ENCODE measurements around the gene PLCE1. TPM values are rescaled to one million over a fixed set of nuclear protein-coding genes. Genes with fewer than 3 reads are reported as not detected.

PLCE1 gene
- total RNA-seq, 1 experiment from 2014 or later: 0.13 TPM

DNA sequence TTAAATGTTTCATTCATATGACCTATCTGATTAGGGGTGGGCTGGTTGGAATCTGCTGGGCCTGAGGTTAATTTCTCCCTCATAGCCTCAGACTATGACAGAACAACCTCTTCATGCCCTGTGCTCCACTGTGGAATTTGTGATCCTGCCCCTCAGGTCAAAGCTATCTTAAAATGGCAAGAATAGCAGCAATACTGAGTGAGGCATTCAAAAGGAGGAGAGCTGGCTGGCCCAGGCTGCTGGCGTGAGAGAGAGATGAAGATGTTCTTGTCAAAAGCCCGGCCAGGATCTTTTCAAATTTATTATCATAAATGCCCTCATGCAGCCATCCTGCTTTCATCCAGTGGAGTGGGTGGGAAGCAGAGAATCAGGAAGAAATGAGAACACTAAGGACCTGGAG is 41.8 kb upstream of the PLCE1 start:
- Histone ChIP-seq H3K4ac (ENCODE audit: low read depth, low read length) (no peak overlapping the region), H3T11ph (ENCODE audit: low read length) (no peak overlapping the region), H2BK5ac (ENCODE audit: insufficient read length, low read length) (no peak overlapping the region), H3K23me2 (ENCODE audit: insufficient read length, low read depth, low read length, poor library complexity, severe bottlenecking) (no peaks in the 10 kb centered on the region), H2BK20ac (ENCODE audit: low read depth, low read length, poor library complexity, severe bottlenecking) (no peak overlapping the region), H3K4me2 (ENCODE audit: insufficient read depth, insufficient read length, low read length) (no peak overlapping the region), H3K14ac (ENCODE audit: insufficient read depth, low read length) (no peak overlapping the region), H3K79me2 (ENCODE audit: insufficient read depth, low read length) (no peaks in the 10 kb centered on the region), H3K27ac (ENCODE audit: insufficient read length, low read depth, low read length) (no peak overlapping the region), H2BK15ac (ENCODE audit: low read depth, low read length) (no peak overlapping the region), H4K91ac (ENCODE audit: insufficient read length, low read depth, low read length) (no peak overlapping the region), H2BK12ac (ENCODE audit: insufficient read length, low read depth, low read length) (no peak overlapping the region), H3K27me3 (ENCODE audit: insufficient read depth, low read length) (no peaks in the 10 kb centered on the region), H4K5ac (ENCODE audit: insufficient read length, low read depth, low read length) (no peak overlapping the region), H3K9ac (ENCODE audit: extremely low read depth, insufficient read length, low read length) (no peak overlapping the region), H2AFZ (ENCODE audit: low read length) (no peak overlapping the region), H3K4me1 (ENCODE audit: insufficient read depth, low read length) (no peaks in the 10 kb centered on the region), H3K23ac (ENCODE audit: insufficient read length, low read depth, low read length) (no peak overlapping the region), H2BK120ac (ENCODE audit: low read depth, low read length, poor library complexity, severe bottlenecking) (no peak overlapping the region), H4K8ac (replicated peaks; ENCODE audit: insufficient read length, low read depth, low read length) (no peak overlapping the region), H3K9me3 (ENCODE audit: control insufficient read depth, low read depth, low read length) (no peaks in the 10 kb centered on the region), H3K79me1 (ENCODE audit: insufficient read depth, low read depth, low read length, poor library complexity, severe bottlenecking) (no peaks in the 10 kb centered on the region), H3K56ac (ENCODE audit: insufficient read length, low read depth, low read length) (no peak overlapping the region), H4K20me1 (ENCODE audit: control insufficient read depth, insufficient read depth, insufficient read length) (no peaks in the 10 kb centered on the region), H2AK5ac (ENCODE audit: insufficient read length, low read length) (no peak overlapping the region), H3K18ac (ENCODE audit: insufficient read length, low read depth, low read length) (no peak overlapping the region)
- H3K4me1 Mint-ChIP-seq: no peaks in the 10 kb centered on the region
- no peak overlapping the region for H3K27ac Mint-ChIP-seq
- WGBS (ENCODE audit: extremely low coverage, insufficient read length, low lambda C conversion rate): no CpG with 5 or more reads among the region's 2 CpGs
- TF ChIP-seq, protein P1, sequence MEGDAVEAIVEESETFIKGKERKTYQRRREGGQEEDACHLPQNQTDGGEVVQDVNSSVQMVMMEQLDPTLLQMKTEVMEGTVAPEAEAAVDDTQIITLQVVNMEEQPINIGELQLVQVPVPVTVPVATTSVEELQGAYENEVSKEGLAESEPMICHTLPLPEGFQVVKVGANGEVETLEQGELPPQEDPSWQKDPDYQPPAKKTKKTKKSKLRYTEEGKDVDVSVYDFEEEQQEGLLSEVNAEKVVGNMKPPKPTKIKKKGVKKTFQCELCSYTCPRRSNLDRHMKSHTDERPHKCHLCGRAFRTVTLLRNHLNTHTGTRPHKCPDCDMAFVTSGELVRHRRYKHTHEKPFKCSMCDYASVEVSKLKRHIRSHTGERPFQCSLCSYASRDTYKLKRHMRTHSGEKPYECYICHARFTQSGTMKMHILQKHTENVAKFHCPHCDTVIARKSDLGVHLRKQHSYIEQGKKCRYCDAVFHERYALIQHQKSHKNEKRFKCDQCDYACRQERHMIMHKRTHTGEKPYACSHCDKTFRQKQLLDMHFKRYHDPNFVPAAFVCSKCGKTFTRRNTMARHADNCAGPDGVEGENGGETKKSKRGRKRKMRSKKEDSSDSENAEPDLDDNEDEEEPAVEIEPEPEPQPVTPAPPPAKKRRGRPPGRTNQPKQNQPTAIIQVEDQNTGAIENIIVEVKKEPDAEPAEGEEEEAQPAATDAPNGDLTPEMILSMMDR (conservative IDR thresholded peaks at IDR 0.05): no peak
- no peaks in the 10 kb centered on the region for H3K36me3 Mint-ChIP-seq (ENCODE audit: insufficient read depth in 1 of 3, low read depth in 3 of 3)
- DNase-seq: no peak
- no peaks in the 10 kb centered on the region for H3K9me3 Mint-ChIP-seq
- no peak overlapping the region for H3K4me3 Mint-ChIP-seq
- H3K27me3 Mint-ChIP-seq (ENCODE audit: low read depth): peaks cover 5% of the 10 kb centered on the region; the same call in 1 of the 2 replicates

Measured in H9 (cell line).